ENCODE results near the gene ATP9B. TPM values are rescaled to one million over a fixed set of nuclear protein-coding genes. Genes with fewer than 3 reads are reported as not detected.

Gene ATP9B
- total RNA-seq, 1 experiment from 2014 or later: 17.8 TPM

DNA sequence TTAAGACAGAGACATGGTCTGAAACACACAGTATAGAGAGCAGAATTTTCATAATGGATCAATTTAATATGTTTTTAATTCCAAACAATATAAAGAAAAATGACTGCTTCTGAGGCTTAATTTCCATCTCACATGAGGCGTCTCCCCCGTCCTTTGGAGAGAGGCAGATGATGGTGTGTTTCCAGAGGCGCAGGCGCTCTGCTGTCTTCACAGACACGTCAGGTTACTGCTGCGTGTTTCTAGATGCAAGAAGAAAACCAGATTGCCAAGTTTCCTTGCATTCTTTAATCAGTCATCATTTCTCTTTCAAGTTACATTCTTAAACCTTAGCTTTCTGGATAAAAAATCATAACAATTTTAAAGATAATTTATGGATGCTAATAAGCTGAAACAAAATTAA, 160.2 kb downstream of the ATP9B start:
- CTCF ChIA-PET: no interaction called here
- POLR2A ChIA-PET: no interaction called here
- no TSS peak for BruUV-seq (replicated peaks)
- intact Hi-C loops (cut with micrococcal nuclease): no loop called here
- H3K4me2 ChIP-seq (ENCODE audit: low read length): no peak overlapping the region
- H3K9me2 ChIP-seq (ENCODE audit: insufficient read depth): no peaks in the 10 kb centered on the region
- ATAC-seq: no peak
- no peaks in the 10 kb centered on the region for H3K4me1 ChIP-seq (ENCODE audit: control insufficient read depth in 1 of 2, insufficient read depth in 2 of 2, low read length in 2 of 2)
- no peak overlapping the region for H3K27ac ChIP-seq (ENCODE audit: low read depth, low read length)
- DNase-seq (ENCODE audit: low read depth, low spot score): no peak
- H2AFZ ChIP-seq (ENCODE audit: low read depth, low read length, poor library complexity, severe bottlenecking): no peak overlapping the region
- no peaks in the 10 kb centered on the region for H3K9me3 ChIP-seq (ENCODE audit: control insufficient read depth in 1 of 2, insufficient read depth in 1 of 2, low read depth in 1 of 2, low read length in 2 of 2)
- RAD21 ChIA-PET (ENCODE audit: low non-redundant PET in 1 of 2, low total read pairs in 2 of 2, uncharacterized antibody in 2 of 2, unreplicated experiment in 2 of 2): no interaction called here
- no peaks in the 10 kb centered on the region for H3K36me3 ChIP-seq (ENCODE audit: control insufficient read depth in 1 of 2, insufficient read depth in 2 of 2, low read length in 2 of 2)
- no peak overlapping the region for H3K4me3 ChIP-seq (replicated peaks in 1 of 2; ENCODE audit: low read depth in 1 of 2, low read length in 2 of 2)
- no peaks in the 10 kb centered on the region for H3K27me3 ChIP-seq (ENCODE audit: insufficient read depth, low read length)
- H3K9ac ChIP-seq (ENCODE audit: low read length): no peak overlapping the region
- H4K20me1 ChIP-seq (ENCODE audit: insufficient read depth): no peaks in the 10 kb centered on the region
- no peak for TF ChIP-seq FOSL1 (IDR thresholded peaks at IDR 0.05; ENCODE audit: low read depth)
- no peak for TF ChIP-seq MAX (IDR thresholded peaks at IDR 0.05)
- TF ChIP-seq ZFX (IDR thresholded peaks at IDR 0.05): no peak
- TF ChIP-seq POLR2A (IDR thresholded peaks at IDR 0.05; ENCODE audit: borderline replicate concordance, extremely low read depth, insufficient read depth, insufficient read length): no peak
- H3K79me2 ChIP-seq (ENCODE audit: insufficient read depth, low read length): no peaks in the 10 kb centered on the region

GRCh38 chr18:79234438-79234837, 165.2 kb downstream of the ATP9B start:
- Histone ChIP-seq H3K27me3 (ENCODE audit: insufficient read depth, low read length) (no peaks in the 10 kb centered on the region), H4K20me1 (ENCODE audit: insufficient read depth) (no peaks in the 10 kb centered on the region), H3K4me2 (ENCODE audit: low read length) (no peak overlapping the region), H3K9ac (ENCODE audit: low read length) (no peak overlapping the region), H2AFZ (ENCODE audit: low read depth, low read length, poor library complexity, severe bottlenecking) (no peak overlapping the region), H3K9me3 (ENCODE audit: control insufficient read depth in 1 of 2, insufficient read depth in 1 of 2, low read depth in 1 of 2, low read length in 2 of 2) (no peaks in the 10 kb centered on the region), H3K27ac (ENCODE audit: low read depth, low read length) (no peak overlapping the region), H3K9me2 (ENCODE audit: insufficient read depth) (no peaks in the 10 kb centered on the region), H3K4me1 (ENCODE audit: control insufficient read depth in 1 of 2, insufficient read depth in 2 of 2, low read length in 2 of 2) (no peaks in the 10 kb centered on the region), H3K79me2 (ENCODE audit: insufficient read depth, low read length) (no peaks in the 10 kb centered on the region), H3K36me3 (ENCODE audit: control insufficient read depth in 1 of 2, insufficient read depth in 2 of 2, low read length in 2 of 2) (no peaks in the 10 kb centered on the region), H3K4me3 (replicated peaks in 1 of 2; ENCODE audit: low read depth in 1 of 2, low read length in 2 of 2) (no peak overlapping the region)
- ChIA-PET RAD21 (ENCODE audit: low non-redundant PET in 1 of 2, low total read pairs in 2 of 2, uncharacterized antibody in 2 of 2, unreplicated experiment in 2 of 2) (no interaction called here), CTCF (no interaction called here), POLR2A (no interaction called here)
- BruUV-seq (replicated peaks): no TSS peak
- intact Hi-C loops (cut with micrococcal nuclease): no loop called here
- ATAC-seq (no peak), DNase-seq (ENCODE audit: low read depth, low spot score) (no peak)
- TF ChIP-seq JUND (IDR thresholded peaks at IDR 0.05): no peak
- TF ChIP-seq, protein P1, sequence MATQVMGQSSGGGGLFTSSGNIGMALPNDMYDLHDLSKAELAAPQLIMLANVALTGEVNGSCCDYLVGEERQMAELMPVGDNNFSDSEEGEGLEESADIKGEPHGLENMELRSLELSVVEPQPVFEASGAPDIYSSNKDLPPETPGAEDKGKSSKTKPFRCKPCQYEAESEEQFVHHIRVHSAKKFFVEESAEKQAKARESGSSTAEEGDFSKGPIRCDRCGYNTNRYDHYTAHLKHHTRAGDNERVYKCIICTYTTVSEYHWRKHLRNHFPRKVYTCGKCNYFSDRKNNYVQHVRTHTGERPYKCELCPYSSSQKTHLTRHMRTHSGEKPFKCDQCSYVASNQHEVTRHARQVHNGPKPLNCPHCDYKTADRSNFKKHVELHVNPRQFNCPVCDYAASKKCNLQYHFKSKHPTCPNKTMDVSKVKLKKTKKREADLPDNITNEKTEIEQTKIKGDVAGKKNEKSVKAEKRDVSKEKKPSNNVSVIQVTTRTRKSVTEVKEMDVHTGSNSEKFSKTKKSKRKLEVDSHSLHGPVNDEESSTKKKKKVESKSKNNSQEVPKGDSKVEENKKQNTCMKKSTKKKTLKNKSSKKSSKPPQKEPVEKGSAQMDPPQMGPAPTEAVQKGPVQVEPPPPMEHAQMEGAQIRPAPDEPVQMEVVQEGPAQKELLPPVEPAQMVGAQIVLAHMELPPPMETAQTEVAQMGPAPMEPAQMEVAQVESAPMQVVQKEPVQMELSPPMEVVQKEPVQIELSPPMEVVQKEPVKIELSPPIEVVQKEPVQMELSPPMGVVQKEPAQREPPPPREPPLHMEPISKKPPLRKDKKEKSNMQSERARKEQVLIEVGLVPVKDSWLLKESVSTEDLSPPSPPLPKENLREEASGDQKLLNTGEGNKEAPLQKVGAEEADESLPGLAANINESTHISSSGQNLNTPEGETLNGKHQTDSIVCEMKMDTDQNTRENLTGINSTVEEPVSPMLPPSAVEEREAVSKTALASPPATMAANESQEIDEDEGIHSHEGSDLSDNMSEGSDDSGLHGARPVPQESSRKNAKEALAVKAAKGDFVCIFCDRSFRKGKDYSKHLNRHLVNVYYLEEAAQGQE (IDR thresholded peaks at IDR 0.05; ENCODE audit: low read depth): no peak
- TF ChIP-seq ZNF274 (IDR thresholded peaks at IDR 0.05; ENCODE audit: low read depth, low read length): no peak
- no peak for TF ChIP-seq TCF7L2 (IDR thresholded peaks at IDR 0.05; ENCODE audit: borderline replicate concordance, extremely low read depth, insufficient read depth, insufficient read length)
- TF ChIP-seq SIN3A (IDR thresholded peaks at IDR 0.05; ENCODE audit: low read depth): no peak
- TF ChIP-seq EZH2phosphoT487 (IDR thresholded peaks at IDR 0.05; ENCODE audit: borderline replicate concordance): no peak
- TF ChIP-seq POLR2AphosphoS5 (IDR thresholded peaks at IDR 0.05; ENCODE audit: low read depth, low read length): no peak
- TF ChIP-seq, protein P2, sequence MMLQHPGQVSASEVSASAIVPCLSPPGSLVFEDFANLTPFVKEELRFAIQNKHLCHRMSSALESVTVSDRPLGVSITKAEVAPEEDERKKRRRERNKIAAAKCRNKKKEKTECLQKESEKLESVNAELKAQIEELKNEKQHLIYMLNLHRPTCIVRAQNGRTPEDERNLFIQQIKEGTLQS (IDR thresholded peaks at IDR 0.05): no peak
- no peak for TF ChIP-seq RAD21 (IDR thresholded peaks at IDR 0.05; ENCODE audit: low read depth)
- no peak for TF ChIP-seq YY1 (IDR thresholded peaks at IDR 0.05; ENCODE audit: extremely low read depth, insufficient replicate concordance, low read depth, low read length)
- no peak for TF ChIP-seq FOSL1 (IDR thresholded peaks at IDR 0.05; ENCODE audit: low read depth)
- TF ChIP-seq POLR2A (IDR thresholded peaks at IDR 0.05; ENCODE audit: borderline replicate concordance, extremely low read depth, insufficient read depth, insufficient read length): no peak
- no peak for TF ChIP-seq ZBTB33 (IDR thresholded peaks at IDR 0.05; ENCODE audit: extremely low read depth, insufficient replicate concordance, low read length)
- TF ChIP-seq EGR1 (IDR thresholded peaks at IDR 0.05; ENCODE audit: low read depth): no peak
- TF ChIP-seq SP1 (IDR thresholded peaks at IDR 0.05; ENCODE audit: low read depth): no peak

Measured in HCT116 (cell line).